ENCODE measurements around the gene FAM222B. TPM values are rescaled to one million over a fixed set of nuclear protein-coding genes. Genes with fewer than 3 reads are reported as not detected.
"Not testable (repeated sequence)": the region's sequence is repeated elsewhere in the genome, so short reads cannot be mapped to it uniquely, and the experiment has no call there.

FAM222B gene
- total RNA-seq (ENCODE audit: insufficient read depth, low replicate concordance) = 0.48 TPM

- peak; percentile 92 for DNase-seq (ENCODE audit: low spot score)
Observed at GRCh38 chr17:28842282-28843012, at the start of gene FAM222B. FAM222B (minus strand) TSS chr17:28842790; CDS start chr17:28766667, 76,123 bp downstream.

- no peak for DNase-seq (ENCODE audit: low spot score)
Observed at GRCh38 chr17:28892024-28892423, 49.4 kb upstream of the FAM222B start.

- no peak for DNase-seq (ENCODE audit: low spot score)
Observed at GRCh38 chr17:28891201-28891600, 48.6 kb upstream of the FAM222B start.

- DNase-seq (ENCODE audit: low spot score) = no peak
Observed at GRCh38 chr17:28889996-28890395, 47.4 kb upstream of the FAM222B start.

DNA sequence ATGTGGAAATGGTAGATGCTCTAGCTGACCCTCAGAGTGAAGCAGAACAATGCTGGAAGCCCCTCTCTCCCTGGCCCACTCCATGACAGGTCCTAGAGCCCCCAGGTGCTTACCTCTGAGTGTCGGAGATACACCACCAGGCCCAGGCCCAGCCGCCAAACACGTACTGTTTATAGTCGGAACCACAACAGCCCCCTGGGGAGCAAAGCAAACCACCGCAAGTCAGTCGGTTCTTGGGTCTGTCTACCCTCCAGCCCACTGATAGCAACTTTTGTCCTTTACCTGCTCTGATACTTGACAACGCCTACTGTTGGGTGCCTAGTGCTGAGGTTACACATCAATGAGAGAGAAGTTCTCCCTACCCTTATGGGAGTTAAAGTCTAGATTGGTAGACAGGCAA, 46.2 kb upstream of the FAM222B start:
- DNase-seq (ENCODE audit: low spot score) = no peak

DNA sequence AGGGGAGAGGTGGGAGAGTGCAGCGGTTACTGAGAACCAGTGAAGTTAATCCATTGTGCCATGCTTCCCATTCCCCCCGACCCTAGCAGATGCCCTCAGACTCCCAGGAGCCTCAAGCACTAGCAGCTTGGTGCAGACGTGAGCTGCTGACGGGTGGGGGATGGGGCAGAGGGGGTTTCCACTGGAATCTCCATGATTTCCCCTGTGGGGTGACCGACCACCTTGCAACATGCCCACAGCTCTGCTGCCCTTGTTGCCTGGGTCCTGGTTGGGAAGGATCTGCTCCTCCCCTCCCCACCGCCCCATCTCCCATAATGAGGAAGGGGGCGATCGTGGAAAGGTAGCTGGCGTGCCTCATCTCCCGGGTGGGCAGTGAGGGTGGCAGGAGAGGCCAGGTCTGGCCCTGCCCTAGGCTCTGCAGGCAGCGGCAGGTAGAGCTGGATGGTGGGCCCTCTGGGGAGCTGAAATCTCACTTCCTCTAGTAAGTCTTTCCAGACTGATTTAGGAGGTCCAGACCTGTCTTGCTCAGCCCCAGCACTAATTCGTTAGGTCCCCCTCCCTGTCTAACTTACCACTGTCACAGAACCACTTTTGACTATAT, 45.4 kb upstream of the FAM222B start:
- DNase-seq (ENCODE audit: low spot score) = no peak

GRCh38 chr17:28885951-28886350, 43.4 kb upstream of the FAM222B start:
- DNase-seq (ENCODE audit: low spot score) = no peak

DNA sequence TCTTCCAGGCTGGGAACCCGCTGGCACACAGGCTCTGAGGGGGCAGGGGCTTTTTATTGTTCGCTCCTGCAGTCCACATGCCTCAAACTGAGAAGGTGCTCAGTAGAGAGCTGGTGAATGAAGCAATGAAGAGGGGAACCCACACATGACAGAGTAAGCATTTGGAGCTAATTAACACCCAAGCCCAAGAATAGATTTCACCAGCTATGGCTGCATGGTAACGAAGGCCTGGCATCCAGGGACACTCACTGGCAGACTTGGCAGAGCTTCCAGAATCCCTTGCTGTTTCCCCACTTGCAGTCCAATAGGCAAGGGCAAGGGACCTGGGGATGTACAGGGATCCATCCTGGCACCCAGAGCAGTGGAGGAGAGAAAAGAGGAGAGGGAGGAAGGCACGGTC, 42.8 kb upstream of the FAM222B start:
- no peak for DNase-seq (ENCODE audit: low spot score)

GRCh38 chr17:28883967-28884702, 41.5 kb upstream of the FAM222B start:
- DNase-seq (ENCODE audit: low spot score) = no peak

- DNase-seq (ENCODE audit: low spot score) = no peak
Observed at GRCh38 chr17:28882154-28882895, 39.7 kb upstream of the FAM222B start.

DNA sequence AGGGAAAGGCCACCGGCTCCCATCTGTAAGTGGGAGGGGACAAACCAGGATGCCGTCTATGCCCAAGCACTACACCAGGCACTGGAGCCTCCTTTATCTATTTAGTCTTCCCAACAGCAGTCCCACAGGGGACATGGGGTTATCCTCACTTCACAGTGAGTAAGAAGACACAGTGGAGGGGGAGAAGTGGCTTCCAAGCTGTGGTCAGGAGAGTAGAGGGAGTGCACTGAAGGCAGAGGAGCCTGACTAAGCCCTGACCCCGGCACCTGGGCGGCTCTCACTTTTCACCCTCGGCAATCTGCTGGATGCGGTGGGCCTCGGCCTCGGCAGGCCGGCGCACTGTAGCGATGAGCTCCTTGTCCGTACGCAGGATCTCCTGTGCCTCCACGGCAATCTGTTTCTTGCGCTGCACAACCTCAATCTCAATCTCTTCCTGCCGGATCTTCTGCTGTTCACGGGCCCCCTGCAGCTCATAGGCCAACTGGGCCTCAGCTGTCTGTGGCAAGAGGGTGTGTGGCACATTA, 39.0 kb upstream of the FAM222B start:
- no peak for DNase-seq (ENCODE audit: low spot score)

GRCh38 chr17:28880572-28880945, 38.0 kb upstream of the FAM222B start:
- no peak for DNase-seq (ENCODE audit: low spot score)

GRCh38 chr17:28879886-28880571, 37.4 kb upstream of the FAM222B start:
- DNase-seq (ENCODE audit: low spot score) = no peak

DNA sequence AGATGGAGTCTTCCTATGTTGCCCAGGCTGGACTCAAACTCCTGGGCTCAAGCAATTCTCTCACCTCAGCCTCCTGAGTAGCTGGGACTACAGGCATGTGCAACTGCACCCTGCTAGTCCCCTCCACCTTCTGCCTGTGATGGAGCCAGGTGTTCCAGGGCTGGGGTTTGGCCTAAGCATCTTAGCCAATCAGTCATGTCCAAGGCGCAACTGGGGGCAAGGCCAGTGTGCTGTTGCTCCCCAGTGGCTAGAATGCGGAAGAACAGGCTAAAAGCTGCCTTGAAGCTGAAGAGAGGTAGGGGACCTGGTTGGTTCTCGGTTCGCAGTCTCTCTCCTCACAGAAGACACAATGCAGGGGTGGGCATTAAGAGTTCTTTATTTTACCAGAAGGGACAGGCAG, 36.4 kb upstream of the FAM222B start:
- no peak for DNase-seq (ENCODE audit: low spot score)

- no peak for DNase-seq (ENCODE audit: low spot score)
Observed at GRCh38 chr17:28878158-28878910, 35.7 kb upstream of the FAM222B start.

GRCh38 chr17:28877150-28877711, 34.6 kb upstream of the FAM222B start:
- DNase-seq (ENCODE audit: low spot score) = not testable (repeated sequence)

GRCh38 chr17:28875848-28876550, 33.4 kb upstream of the FAM222B start:
- DNase-seq (ENCODE audit: low spot score) = no peak

- no peak for DNase-seq (ENCODE audit: low spot score)
Observed at GRCh38 chr17:28874750-28875149, 32.2 kb upstream of the FAM222B start.

DNA sequence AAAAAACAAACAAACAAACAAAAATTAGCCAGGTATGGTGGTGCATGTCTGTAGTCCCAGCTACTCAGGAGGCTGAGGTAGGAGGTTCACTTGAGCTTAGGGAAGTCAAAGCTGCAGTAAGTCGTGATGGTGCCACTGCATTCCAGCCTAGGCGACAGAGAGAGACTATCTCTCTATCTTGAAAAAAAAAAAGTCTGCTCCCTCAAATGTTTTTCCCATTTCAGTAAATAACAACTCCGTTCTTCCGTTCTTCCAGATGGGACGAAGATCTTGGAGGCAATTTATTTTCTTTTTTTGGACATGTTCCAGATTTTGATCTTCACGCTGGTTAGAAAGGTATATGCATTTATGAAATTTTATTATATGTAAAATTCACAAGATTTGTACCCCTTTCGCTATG, 31.2 kb upstream of the FAM222B start:
- DNase-seq (ENCODE audit: low spot score) = no peak

All from umbilical cord (tissue), 2 donors.